Measurements from ENCODE around the gene TMEM164.

Gene TMEM164

DNA sequence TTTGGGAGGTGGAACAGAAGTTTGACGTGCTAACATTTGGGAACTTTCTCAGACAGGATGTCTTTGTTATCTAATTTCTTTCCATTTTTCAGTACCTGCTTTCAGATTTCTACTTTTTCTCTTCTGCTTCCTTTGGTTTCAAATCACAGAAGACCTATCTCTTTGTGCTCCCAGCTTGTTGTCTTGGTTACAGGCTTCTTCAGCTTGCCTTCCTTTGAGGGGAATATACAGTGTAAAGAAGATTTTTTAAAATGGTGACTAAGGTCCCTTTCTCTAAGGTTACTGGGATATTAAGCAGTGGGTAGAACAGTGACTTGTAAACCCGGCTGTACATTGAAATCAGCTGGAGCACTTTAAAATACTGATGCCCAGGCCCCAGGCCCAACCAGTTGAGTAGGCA lies 48.0 kb downstream of the TMEM164 start:
- Histone ChIP-seq H3K18ac (ENCODE audit: low read length) (no peak overlapping the region), H3K4me2 (ENCODE audit: low read length) (no peak overlapping the region), H3K79me1 (ENCODE audit: low read length) (no peaks in the 10 kb centered on the region), H3K27me3 (ENCODE audit: insufficient read depth, low read length) (no peaks in the 10 kb centered on the region), H2AFZ (ENCODE audit: insufficient read depth, low read length, poor library complexity) (no peak overlapping the region), H3K23ac (ENCODE audit: low read length) (no peak overlapping the region), H3K79me2 (ENCODE audit: control insufficient read depth, insufficient read depth, low read length, poor library complexity) (no peaks in the 10 kb centered on the region), H2BK12ac (ENCODE audit: low read length) (no peak overlapping the region), H3K9me3 (ENCODE audit: insufficient read depth, low read depth, low read length) (no peaks in the 10 kb centered on the region), H4K12ac (ENCODE audit: low read depth, low read length) (no peak overlapping the region), H2BK120ac (ENCODE audit: insufficient read depth, low read length, poor library complexity) (no peak overlapping the region), H3K14ac (ENCODE audit: low read length) (no peak overlapping the region), H3K4me3 (ENCODE audit: low read depth, low read length) (no peak overlapping the region), H2AK5ac (ENCODE audit: low read length) (no peak overlapping the region), H3K36me3 (ENCODE audit: control insufficient read depth in 1 of 2, insufficient read depth in 2 of 2, low read length in 2 of 2) (no peaks in the 10 kb centered on the region), H3K9ac (ENCODE audit: low read length) (no peak overlapping the region), H3K4me1 (ENCODE audit: control insufficient read depth in 1 of 2, insufficient read depth in 2 of 2, low read length in 2 of 2) (no peaks in the 10 kb centered on the region), H4K8ac (ENCODE audit: low read depth, low read length) (no peak overlapping the region), H3K27ac (ENCODE audit: low read depth, low read length) (no peak overlapping the region), H2BK5ac (ENCODE audit: low read depth, low read length, poor library complexity) (no peak overlapping the region), H3K4ac (ENCODE audit: low read depth, low read length) (no peak overlapping the region), H4K91ac (ENCODE audit: low read depth, low read length) (no peak overlapping the region)
- no peak for DNase-seq
- no CpG with 5 or more reads among the region's 2 CpGs for WGBS (ENCODE audit: extremely low coverage, insufficient coverage, insufficient read length)

DNA sequence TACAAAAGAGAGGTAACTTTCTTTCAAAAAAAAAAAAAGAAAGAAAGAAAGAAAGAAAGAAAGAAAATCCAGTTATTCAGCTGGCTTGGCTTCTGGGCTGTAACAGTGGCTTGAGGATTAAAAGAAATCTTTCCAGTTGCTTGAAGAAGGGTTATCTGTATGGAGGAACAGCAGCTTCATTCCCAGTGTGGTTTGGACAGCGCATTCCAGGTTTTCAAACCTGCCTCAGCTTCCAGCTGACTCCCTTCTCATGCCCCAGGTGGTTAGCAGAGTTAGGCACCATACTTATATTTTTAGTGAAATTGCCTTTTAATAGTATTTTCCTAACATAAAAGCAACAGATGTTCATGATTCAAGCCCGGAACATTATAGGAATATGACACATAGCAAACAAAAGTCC lies 48.6 kb downstream of the TMEM164 start:
- Histone ChIP-seq H3K27ac (ENCODE audit: low read depth, low read length) (no peak overlapping the region), H2BK12ac (ENCODE audit: low read length) (no peak overlapping the region), H3K4ac (ENCODE audit: low read depth, low read length) (no peak overlapping the region), H3K79me2 (ENCODE audit: control insufficient read depth, insufficient read depth, low read length, poor library complexity) (no peaks in the 10 kb centered on the region), H2AK5ac (ENCODE audit: low read length) (no peak overlapping the region), H3K79me1 (ENCODE audit: low read length) (no peaks in the 10 kb centered on the region), H3K14ac (ENCODE audit: low read length) (no peak overlapping the region), H3K9ac (ENCODE audit: low read length) (no peak overlapping the region), H2BK5ac (ENCODE audit: low read depth, low read length, poor library complexity) (no peak overlapping the region), H2AFZ (ENCODE audit: insufficient read depth, low read length, poor library complexity) (no peak overlapping the region), H3K36me3 (ENCODE audit: control insufficient read depth in 1 of 2, insufficient read depth in 2 of 2, low read length in 2 of 2) (no peaks in the 10 kb centered on the region), H3K23ac (ENCODE audit: low read length) (no peak overlapping the region), H3K18ac (ENCODE audit: low read length) (no peak overlapping the region), H3K4me1 (ENCODE audit: control insufficient read depth in 1 of 2, insufficient read depth in 2 of 2, low read length in 2 of 2) (no peaks in the 10 kb centered on the region), H4K91ac (ENCODE audit: low read depth, low read length) (no peak overlapping the region), H2BK120ac (ENCODE audit: insufficient read depth, low read length, poor library complexity) (no peak overlapping the region), H3K4me2 (ENCODE audit: low read length) (no peak overlapping the region), H3K27me3 (ENCODE audit: insufficient read depth, low read length) (no peaks in the 10 kb centered on the region), H3K4me3 (ENCODE audit: low read depth, low read length) (no peak overlapping the region), H4K8ac (ENCODE audit: low read depth, low read length) (no peak overlapping the region), H3K9me3 (ENCODE audit: insufficient read depth, low read depth, low read length) (no peaks in the 10 kb centered on the region), H4K12ac (ENCODE audit: low read depth, low read length) (no peak overlapping the region)
- no CpG with 5 or more reads among the region's 2 CpGs for WGBS (ENCODE audit: extremely low coverage, insufficient coverage, insufficient read length)
- DNase-seq: peak in 1 of 2 donors; percentile 6

DNA sequence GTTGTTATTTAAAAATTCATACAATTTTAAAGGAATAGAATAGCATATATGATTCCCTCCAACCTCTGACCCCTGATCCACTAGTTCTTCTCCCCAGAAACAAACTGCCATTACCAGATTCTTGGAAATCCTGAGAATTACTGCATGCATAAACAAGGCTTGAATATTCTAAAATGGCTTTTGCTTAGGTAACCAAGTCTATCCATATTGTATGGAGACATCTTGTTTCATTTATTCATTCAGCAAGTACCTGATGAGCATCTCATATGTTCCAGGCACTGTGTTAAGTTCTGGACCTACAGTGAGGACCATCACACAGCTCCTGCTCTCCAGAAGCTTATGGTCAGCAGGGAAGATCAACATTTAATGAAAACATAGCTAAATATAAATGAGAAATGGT lies 49.4 kb downstream of the TMEM164 start:
- Histone ChIP-seq H3K14ac (ENCODE audit: low read length) (no peak overlapping the region), H3K23ac (ENCODE audit: low read length) (no peak overlapping the region), H3K4me1 (ENCODE audit: control insufficient read depth in 1 of 2, insufficient read depth in 2 of 2, low read length in 2 of 2) (no peaks in the 10 kb centered on the region), H2BK120ac (ENCODE audit: insufficient read depth, low read length, poor library complexity) (no peak overlapping the region), H2AK5ac (ENCODE audit: low read length) (no peak overlapping the region), H3K36me3 (ENCODE audit: control insufficient read depth in 1 of 2, insufficient read depth in 2 of 2, low read length in 2 of 2) (no peaks in the 10 kb centered on the region), H3K79me2 (ENCODE audit: control insufficient read depth, insufficient read depth, low read length, poor library complexity) (no peaks in the 10 kb centered on the region), H3K4me2 (ENCODE audit: low read length) (no peak overlapping the region), H3K27me3 (ENCODE audit: insufficient read depth, low read length) (no peaks in the 10 kb centered on the region), H4K91ac (ENCODE audit: low read depth, low read length) (no peak overlapping the region), H3K79me1 (ENCODE audit: low read length) (no peaks in the 10 kb centered on the region), H2BK5ac (ENCODE audit: low read depth, low read length, poor library complexity) (no peak overlapping the region), H2AFZ (ENCODE audit: insufficient read depth, low read length, poor library complexity) (no peak overlapping the region), H3K27ac (ENCODE audit: low read depth, low read length) (no peak overlapping the region), H3K4me3 (ENCODE audit: low read depth, low read length) (no peak overlapping the region), H3K18ac (ENCODE audit: low read length) (no peak overlapping the region), H3K4ac (ENCODE audit: low read depth, low read length) (no peak overlapping the region), H4K12ac (ENCODE audit: low read depth, low read length) (no peak overlapping the region), H2BK12ac (ENCODE audit: low read length) (no peak overlapping the region), H3K9me3 (ENCODE audit: insufficient read depth, low read depth, low read length) (no peaks in the 10 kb centered on the region), H4K8ac (ENCODE audit: low read depth, low read length) (no peak overlapping the region), H3K9ac (ENCODE audit: low read length) (no peak overlapping the region)
- DNase-seq: peak in 1 of 2 donors; percentile 21

DNA sequence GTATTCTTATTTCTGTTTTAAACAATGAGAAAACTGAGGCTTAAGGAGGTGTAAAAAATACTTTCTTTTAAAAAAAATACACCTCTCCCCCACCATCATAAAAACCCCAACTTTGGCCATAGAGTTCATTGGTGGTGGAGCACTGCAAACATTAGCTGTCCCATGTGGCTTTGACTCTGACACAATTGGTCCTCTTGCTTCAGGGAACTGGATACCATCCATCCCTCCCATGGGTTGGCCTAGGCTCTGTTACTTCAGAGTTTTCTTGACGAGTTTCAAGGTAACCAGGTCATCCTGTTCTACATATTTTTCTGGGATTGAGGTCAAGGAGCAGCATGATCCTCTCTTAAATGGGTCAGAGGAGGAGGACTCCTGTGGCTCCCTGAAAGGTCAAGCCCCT lies 50.5 kb downstream of the TMEM164 start:
- no peak overlapping the region for H3K23ac ChIP-seq (ENCODE audit: low read length)
- no peak overlapping the region for H2BK120ac ChIP-seq (ENCODE audit: insufficient read depth, low read length, poor library complexity)
- no peak overlapping the region for H3K4ac ChIP-seq (ENCODE audit: low read depth, low read length)

More for the DNA sequence above, 50.5 kb downstream of the TMEM164 start:
- Histone ChIP-seq H3K79me2 (ENCODE audit: control insufficient read depth, insufficient read depth, low read length, poor library complexity) (no peaks in the 10 kb centered on the region), H4K12ac (ENCODE audit: low read depth, low read length) (no peak overlapping the region), H2BK12ac (ENCODE audit: low read length) (no peak overlapping the region), H3K4me1 (ENCODE audit: control insufficient read depth in 1 of 2, insufficient read depth in 2 of 2, low read length in 2 of 2) (no peaks in the 10 kb centered on the region), H2AK5ac (ENCODE audit: low read length) (no peak overlapping the region), H2AFZ (ENCODE audit: insufficient read depth, low read length, poor library complexity) (no peak overlapping the region), H3K4me3 (ENCODE audit: low read depth, low read length) (no peak overlapping the region), H2BK5ac (ENCODE audit: low read depth, low read length, poor library complexity) (no peak overlapping the region), H3K36me3 (ENCODE audit: control insufficient read depth in 1 of 2, insufficient read depth in 2 of 2, low read length in 2 of 2) (no peaks in the 10 kb centered on the region), H3K9me3 (ENCODE audit: insufficient read depth, low read depth, low read length) (no peaks in the 10 kb centered on the region), H3K9ac (ENCODE audit: low read length) (no peak overlapping the region), H4K8ac (ENCODE audit: low read depth, low read length) (no peak overlapping the region), H3K79me1 (ENCODE audit: low read length) (no peaks in the 10 kb centered on the region), H3K18ac (ENCODE audit: low read length) (no peak overlapping the region), H3K27ac (ENCODE audit: low read depth, low read length) (no peak overlapping the region), H4K91ac (ENCODE audit: low read depth, low read length) (no peak overlapping the region), H3K4me2 (ENCODE audit: low read length) (no peak overlapping the region), H3K27me3 (ENCODE audit: insufficient read depth, low read length) (no peaks in the 10 kb centered on the region), H3K14ac (ENCODE audit: low read length) (no peak overlapping the region)
- no peak for DNase-seq
- no CpG with 5 or more reads among the region's 1 CpG for WGBS (ENCODE audit: extremely low coverage, insufficient coverage, insufficient read length)
